HG03045 (cell line): ENCODE data around the gene DNAJC5.
"Not testable (repeated sequence)": the region's sequence is repeated elsewhere in the genome, so short reads cannot be mapped to it uniquely, and the experiment has no call there.

ENCODE experiments used
- ATAC-seq: cut with Tn5 transposase; IDR thresholded peaks from one replicate; pipeline ENCODE4 v1.9.1; 2021; ENCODE audit warnings: mild to moderate bottlenecking, moderate library complexity; ENCODE audit not compliant: unreplicated experiment

DNAJC5 gene

GRCh38 chr20:63903796-63904561 lies 9.1 kb downstream of the DNAJC5 start:
- no peak for ATAC-seq

DNA sequence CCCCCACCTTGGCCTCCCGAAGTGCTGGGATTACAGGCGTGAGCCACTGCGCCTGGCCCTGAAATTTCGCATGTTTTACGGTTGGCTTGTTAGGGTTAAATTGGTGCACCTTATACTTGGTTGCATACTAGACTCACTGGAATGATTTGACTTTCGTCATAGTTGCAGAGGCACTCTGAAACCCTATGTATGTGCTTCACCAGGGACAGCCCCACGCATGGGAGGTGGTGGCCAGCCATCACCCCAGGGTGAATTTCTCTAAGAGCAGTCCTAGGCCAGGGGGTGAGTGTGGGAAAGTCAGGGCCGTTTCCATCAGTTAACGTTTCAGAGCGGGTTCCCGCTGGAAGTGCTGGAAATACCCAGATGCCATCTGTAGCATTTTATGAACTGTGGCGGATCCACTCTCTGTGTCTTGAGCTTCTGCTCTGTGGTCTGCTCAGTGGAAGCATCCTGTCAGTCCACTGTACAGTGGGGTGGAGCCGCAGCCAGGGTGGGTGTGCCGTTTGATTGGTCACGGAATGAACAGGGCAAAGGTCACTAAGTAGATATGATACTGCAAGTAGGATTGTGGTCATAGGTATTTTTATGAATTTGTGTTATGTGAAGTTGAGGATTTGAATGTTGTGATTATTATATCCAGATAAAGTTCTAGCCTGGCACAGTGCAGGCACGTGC lies 13.2 kb downstream of the DNAJC5 start:
- ATAC-seq = no peak

GRCh38 chr20:63911176-63911575 lies 16.2 kb downstream of the DNAJC5 start:
- no peak for ATAC-seq

DNA sequence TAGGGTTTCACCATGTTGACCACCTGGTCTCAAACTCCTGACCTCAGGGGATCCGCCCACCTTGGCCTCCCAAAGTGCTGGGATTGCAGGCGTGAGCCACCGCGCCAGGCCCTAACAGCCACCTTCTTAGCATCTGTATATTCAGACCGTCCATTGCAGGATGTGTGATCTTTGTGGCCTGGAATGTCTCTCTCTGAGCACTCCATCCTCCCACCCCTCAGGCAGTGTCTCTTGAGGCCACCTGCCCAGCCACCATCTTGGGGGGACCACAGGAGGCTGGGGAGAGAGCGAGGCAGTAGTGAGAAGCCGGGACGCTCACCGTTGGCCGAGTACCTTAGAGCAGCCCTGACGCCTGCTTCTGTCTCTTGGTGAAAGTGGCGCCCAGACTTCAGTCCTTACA lies 18.8 kb downstream of the DNAJC5 start:
- no peak for ATAC-seq

- ATAC-seq = no peak
Observed at GRCh38 chr20:63915471-63915870, 20.5 kb downstream of the DNAJC5 start.

DNA sequence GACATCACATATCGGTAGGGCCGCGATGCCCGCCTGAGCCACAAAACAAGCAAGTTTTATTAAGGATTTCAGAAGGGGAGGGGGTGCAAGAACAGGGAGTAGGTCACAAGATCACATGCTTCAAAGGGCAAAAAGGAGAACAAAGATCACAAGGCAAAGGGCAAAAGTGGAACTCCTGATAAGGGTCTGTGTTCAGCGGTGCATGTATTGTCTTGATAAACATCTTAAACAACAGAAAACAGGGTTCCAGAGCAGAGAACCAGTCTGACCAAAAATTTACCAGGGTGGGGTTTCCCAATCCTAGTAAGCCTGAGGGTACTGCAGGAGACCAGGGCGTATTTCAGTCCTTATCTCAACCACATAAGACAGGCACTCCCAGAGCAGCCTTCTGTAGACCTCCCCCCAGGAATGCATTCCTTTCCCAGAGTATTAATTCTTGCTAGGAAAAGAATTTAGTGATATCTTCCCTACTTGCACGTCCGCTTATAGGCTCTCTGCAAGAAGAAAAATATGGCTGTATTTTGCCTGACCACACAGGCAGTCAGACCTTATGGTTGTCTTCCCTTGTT lies 21.5 kb downstream of the DNAJC5 start:
- ATAC-seq = not testable (repeated sequence)

GRCh38 chr20:63917811-63918210 lies 22.9 kb downstream of the DNAJC5 start:
- no peak for ATAC-seq

GRCh38 chr20:63919130-63919529 lies 24.2 kb downstream of the DNAJC5 start:
- ATAC-seq = no peak

GRCh38 chr20:63920226-63920625 lies 25.3 kb downstream of the DNAJC5 start:
- no peak for ATAC-seq

DNA sequence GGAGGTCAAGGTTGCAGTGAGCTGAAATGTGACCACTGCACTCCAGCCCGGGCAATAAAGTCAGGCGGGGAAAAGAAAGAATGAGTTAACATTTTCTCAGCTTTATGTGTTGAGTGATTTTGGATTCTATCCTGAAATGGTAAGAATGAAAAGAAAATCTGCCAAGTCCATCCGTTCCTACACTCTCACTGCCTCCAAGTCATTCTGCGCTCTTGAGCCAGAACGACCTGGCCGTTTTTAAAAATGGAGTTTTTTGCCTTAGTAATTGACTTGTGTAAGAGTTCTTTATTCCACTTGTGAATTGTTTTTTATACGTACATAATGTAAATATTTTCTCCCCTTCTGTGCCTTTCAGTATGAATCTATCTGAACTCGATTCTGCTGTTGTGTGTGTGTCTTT lies 28.7 kb downstream of the DNAJC5 start:
- ATAC-seq = no peak

- ATAC-seq = no peak
Observed at GRCh38 chr20:63924241-63924640, 29.3 kb downstream of the DNAJC5 start.

- ATAC-seq = no peak
Observed at GRCh38 chr20:63926298-63926697, 31.4 kb downstream of the DNAJC5 start.

DNA sequence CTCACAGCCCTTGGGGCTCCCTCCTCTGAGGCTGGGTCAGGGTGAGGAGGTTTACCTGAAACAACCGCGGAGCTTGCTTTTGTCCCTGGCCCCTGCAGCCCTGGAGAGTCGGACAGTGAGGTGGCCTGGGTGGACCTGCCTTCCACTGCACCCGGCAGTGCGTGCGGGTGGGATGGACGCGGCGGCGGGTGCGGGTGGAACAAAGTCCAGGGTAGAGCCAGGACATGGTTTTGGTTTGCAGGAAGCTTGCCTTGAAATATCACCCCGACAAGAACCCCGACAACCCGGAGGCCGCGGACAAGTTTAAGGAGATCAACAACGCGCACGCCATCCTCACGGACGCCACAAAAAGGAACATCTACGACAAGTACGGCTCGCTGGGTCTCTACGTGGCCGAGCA lies 34.1 kb downstream of the DNAJC5 start:
- ATAC-seq = no peak

GRCh38 chr20:63929473-63929883 lies 34.6 kb downstream of the DNAJC5 start:
- not testable (repeated sequence) for ATAC-seq

GRCh38 chr20:63930971-63931553 lies 36.1 kb downstream of the DNAJC5 start:
- ATAC-seq = no peak

DNA sequence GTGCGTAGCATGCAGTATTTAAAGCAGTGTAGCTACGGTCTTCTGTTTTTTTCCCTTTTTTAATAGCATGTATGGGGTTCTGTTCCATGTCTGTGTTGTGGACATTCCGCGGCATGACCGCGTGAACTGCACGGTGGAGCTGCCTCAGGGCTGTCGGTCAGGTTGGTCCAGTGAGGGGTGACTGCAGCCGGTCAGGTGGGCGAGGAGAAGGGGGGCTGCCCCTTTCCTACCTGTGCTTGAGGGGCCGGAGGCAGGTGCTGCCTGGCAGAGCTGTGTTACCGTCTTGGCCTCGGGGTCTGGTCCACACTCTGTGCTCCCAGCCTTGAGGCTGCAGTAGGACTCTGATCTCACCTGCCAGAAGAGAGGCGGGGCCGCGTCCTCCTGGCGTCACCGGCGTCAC lies 36.8 kb downstream of the DNAJC5 start:
- ATAC-seq = no peak

DNA sequence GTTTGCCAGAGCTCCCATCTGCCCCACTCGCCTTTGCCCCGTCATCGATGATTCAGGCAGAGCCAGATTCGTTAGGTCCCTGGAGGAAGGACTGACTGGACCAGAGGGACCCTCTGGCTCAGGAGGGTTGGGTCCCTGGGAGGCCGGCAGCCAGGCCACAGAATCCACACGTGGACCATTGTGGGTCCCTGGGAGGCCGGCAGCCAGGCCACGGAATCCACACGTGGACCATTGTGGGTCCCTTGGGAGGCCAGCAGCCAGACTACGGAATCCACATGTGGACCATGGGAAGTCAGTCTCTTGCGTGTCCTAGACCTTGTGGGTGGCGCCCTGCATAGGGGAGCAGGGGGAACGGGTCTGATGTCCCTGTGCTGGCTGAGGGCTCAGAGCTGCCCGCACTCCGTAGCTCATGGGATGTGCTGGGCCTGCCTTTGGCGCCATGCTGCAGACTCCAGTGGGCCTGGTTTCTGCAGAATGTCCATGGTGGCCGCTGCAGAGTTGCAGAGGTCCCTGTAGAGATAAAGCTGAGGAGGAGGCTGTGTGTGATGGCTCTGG lies 37.8 kb downstream of the DNAJC5 start:
- no peak for ATAC-seq

- no peak for ATAC-seq
Observed at GRCh38 chr20:63933646-63934045, 38.7 kb downstream of the DNAJC5 start.

DNA sequence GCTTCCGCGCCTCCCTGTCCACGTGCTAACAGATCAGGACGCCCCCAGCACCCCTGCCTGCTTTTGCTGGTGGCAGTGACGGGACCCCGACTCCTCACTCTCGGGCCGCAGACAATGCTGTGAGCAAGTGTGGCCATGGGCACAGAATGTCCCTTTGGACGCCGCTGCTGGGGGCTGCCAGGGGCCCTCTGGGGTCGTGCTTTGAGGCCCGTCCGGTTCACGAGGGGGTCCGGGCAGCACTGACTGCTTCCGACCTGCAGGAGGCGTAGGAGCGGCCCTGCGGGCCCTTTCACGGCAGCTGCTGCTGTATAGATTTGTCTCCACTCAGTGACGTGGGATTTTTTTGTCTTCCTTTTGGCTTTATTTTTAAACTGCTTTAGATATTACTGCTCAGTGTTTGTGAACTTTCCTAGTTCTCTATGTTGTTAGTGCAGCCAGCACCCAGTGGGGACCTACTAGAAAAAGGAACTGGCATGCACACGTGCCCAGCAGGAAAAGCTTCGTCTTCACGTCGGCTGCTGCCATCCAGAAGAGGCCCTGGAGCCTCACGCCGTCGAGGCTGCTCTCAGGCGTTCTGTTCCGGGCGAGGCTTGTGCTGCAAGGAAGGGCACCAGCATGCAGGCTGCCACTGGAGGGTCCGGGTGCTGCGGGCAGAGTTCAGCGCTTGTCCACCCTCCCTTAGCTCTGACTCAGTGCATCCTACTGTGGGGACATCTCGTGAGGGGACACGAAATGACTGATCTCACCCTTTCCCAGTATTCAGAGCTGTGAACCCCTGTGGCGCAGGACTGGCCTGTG lies 39.5 kb downstream of the DNAJC5 start:
- ATAC-seq = no peak

DNA sequence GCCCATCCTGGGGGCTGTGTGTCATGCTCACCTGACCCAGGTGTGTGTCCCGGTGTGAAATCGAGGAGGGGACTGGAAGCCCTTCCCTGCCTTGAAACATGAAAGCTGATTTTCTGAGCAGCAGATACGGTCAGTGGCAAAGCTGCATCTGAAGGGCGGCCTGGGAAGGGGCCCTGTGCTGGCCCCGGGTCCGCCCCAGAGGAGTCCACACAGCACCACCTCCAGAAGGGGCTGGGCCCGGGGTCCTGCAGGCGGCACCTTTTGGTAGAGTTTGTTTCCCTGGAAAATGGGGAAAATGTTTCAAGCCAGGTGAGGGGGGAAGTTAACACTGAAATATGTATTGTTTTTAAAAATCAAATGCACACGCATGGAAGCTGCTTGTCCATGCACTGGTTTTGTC lies 40.5 kb downstream of the DNAJC5 start:
- no peak for ATAC-seq

DNA sequence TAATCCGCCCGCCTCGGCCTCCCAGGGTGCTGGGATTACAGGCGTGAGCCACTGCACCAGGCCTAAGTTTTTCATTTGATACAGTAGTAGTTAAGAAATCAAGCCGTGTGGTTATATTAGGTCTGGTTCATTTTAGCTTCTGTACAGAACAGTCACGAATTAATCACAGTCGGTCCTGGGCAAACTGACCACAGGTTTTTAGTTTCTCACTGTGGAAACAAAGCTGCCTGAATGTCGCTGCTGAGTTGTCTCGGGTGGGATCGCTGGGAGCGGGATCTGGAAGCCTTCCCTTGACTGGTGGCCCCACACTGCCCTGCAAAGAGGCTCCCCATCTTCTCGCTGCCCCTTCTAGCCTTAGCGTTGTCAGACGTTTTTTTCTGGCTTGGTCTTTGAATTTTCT lies 42.7 kb downstream of the DNAJC5 start:
- ATAC-seq = no peak
